Dermis blood vessel endothelial cell (primary cell): ENCODE measurements around the gene XIAP. TPM values are rescaled to one million over a fixed set of nuclear protein-coding genes. Genes with fewer than 3 reads are reported as not detected.
A peak's percentile ranks its signal among the peaks of the same experiment; 100 is the strongest.
"Not testable (repeated sequence)": the region's sequence is repeated elsewhere in the genome, so short reads cannot be mapped to it uniquely, and the experiment has no call there.

Experiments
- DNase-seq: peaks from one replicate; pipeline ENCODE4 v3.0.0; 2010
- total RNA-seq: library from RNA; depleted of rRNA; stranded (reverse); fragments of >200 nt; gene quantifications from 2 replicates; pipeline ENCODE4 v1.2.3, GENCODE V29; 2014

The XIAP gene
- total RNA-seq, 1 donor from 2014 or later, result 41.5 TPM

DNA sequence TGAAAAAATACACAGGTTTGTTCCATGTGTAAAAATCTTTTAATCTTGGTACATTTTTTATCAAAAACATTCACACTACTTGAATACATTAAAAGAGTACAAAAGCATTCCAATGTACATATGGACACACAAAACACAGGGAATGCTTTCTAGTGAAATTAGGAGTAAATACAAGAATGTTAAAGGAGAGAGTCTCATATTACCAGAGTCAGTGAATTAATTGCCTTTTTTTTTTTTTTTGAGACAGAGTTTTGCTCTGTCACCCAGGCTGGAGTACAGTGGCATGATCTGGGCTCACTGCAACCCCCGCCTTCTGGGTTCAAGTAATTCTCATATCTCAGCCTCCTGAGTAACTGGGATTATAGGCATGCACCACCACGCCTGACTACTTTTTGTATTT, 17.0 kb downstream of the XIAP start:
- no peak for DNase-seq

DNA sequence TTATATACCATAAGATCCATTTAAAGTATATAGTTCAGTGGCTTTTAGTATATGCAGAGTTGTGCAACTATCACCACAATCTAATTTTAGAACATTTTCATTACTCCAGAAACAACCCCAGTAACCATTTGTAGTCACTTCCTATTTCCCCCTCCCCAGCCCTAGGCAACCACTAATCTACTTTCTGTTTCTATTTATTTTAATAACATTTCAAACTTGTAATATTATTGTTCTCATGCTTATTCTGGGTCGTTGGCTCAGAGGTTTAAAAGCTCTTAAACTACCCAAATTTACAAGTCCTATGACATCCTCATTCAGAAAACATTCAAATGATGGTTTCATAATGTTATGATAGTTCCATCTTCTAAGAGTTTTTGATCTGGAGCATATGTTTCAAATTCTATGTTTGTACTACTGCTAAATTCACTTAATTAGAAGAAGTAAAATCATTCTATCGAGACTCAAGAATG, 18.4 kb downstream of the XIAP start:
- DNase-seq, result peak; percentile 39

DNA sequence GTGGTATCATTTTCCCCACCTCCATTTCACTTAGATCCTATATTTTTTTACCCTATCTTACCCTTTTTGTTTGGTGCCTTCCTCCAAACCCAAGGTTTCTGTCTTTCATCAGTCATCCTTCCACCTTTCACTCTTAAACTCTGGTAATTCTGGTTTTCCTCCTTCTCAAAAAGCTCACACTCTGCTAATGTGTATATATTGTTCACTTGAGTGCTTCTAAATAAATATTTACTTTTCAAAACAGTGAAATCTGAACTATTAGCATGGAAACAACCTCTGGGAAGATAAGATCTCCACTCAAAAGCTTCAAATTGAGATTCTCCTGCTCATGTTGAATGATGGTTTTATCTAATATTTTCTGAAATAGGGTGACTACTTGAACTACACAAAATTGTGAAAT, 21.5 kb downstream of the XIAP start:
- DNase-seq, result no peak

- no peak for DNase-seq
Observed at GRCh38 chrX:123882391-123882790, 22.5 kb downstream of the XIAP start.

- peak; percentile 69 for DNase-seq
Observed at GRCh38 chrX:123884809-123885408, 25.1 kb downstream of the XIAP start.

- peak; percentile 37 for DNase-seq
Observed at GRCh38 chrX:123899701-123900100, 39.8 kb downstream of the XIAP start.

DNA sequence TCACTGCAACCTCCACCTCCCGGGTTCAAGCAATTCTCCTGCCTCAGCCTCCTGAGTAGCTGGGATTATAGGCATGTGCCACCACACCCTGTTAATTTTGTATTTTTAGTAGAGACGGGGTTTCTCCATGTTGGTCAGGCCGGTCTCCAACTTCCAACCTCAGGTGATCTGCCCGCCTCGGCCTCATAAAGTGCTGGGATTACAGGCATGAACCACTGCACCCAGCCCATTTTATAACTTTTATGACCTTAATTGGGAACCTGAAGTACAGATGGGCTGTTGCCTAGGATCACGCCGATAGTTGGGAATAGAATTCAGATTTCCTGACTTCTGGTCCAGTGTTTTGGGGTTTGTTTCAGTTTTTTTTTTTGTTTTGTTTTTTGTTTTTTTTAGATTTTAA, 43.4 kb downstream of the XIAP start:
- DNase-seq, result not testable (repeated sequence)

DNA sequence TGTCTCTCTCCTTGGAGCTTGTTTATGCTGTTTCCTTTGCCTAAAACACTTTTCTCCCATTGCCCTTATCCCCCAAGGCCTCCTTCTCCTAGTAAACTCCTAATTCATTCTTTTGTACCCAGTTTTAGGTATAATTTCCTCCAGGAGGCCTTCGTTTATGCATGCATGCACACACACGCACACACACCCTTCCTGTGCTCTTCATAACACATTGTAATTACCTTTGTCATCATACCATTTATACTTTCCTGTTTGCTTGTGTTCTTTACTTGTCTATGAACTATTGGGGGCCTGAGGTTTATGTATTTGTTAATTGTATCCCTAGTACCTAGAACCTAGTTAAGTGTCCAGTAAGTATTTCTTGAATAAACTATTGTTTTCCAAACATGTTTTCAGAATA, 45.5 kb downstream of the XIAP start:
- DNase-seq, result peak; percentile 17

- DNase-seq, result no peak
Observed at GRCh38 chrX:123906557-123907316, 46.9 kb downstream of the XIAP start.

DNA sequence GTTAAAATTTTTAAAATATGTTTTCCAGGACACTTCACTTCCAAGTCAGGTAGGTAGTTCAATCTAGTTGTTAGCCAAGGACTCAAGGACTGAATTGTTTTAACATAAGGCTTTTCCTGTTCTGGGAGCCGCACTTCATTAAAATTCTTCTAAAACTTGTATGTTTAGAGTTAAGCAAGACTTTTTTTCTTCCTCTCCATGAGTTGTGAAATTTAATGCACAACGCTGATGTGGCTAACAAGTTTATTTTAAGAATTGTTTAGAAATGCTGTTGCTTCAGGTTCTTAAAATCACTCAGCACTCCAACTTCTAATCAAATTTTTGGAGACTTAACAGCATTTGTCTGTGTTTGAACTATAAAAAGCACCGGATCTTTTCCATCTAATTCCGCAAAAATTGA, 49.7 kb downstream of the XIAP start:
- no peak for DNase-seq

- no peak for DNase-seq
Observed at GRCh38 chrX:123917069-123917468, 57.2 kb downstream of the XIAP start.

DNA sequence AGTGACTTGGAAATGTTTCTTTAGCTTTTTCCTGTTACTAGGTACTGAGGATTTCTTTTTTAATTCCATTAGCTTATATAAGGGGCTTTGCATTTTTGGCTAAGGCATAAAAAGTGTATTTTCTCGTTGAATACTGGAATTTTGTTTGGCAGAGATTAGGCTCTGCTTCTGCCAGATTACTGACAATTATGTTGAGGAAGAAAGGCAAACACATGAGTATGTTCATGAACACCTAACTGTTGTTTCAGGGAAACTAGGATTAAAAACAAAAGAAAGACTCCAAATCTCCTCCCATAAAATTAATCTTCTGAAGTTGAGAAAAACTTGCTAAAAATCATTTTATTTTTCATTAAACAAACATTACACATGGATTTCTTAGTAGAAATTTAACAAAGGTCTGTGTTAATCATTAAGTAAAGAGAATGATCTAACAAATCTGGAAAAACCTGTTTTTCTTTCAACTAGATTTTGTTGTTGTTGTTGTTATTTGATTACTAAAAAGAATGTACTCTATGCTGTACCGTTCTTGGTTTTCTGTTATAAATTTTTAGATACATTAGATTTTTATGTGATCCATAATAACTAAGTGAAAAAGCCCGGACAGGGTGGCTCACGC, 58.4 kb downstream of the XIAP start:
- DNase-seq, result no peak

- peak; percentile 61 for DNase-seq
Observed at GRCh38 chrX:123920105-123920785, 60.4 kb downstream of the XIAP start.

- DNase-seq, result no peak
Observed at GRCh38 chrX:123923211-123923610, 63.4 kb downstream of the XIAP start.

DNA sequence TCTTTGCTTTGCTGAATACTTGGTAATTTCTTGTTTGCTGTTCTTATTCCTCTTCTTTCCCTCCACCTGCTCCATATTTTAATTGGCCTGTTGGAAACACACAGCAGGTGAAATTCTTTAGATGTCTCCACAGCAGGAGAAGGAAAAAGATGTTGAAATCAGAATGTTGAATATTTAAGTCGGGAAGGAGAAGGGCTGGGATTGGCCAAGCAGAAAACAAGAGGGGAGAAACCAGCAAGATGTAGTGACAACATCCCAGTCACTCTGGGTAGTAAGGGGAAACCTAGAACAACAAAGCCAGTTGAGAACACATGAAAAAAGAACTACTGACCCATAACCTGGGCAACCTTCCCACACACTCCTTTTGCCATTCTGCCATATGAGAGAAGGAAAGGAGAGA, 64.3 kb downstream of the XIAP start:
- DNase-seq, result no peak

DNA sequence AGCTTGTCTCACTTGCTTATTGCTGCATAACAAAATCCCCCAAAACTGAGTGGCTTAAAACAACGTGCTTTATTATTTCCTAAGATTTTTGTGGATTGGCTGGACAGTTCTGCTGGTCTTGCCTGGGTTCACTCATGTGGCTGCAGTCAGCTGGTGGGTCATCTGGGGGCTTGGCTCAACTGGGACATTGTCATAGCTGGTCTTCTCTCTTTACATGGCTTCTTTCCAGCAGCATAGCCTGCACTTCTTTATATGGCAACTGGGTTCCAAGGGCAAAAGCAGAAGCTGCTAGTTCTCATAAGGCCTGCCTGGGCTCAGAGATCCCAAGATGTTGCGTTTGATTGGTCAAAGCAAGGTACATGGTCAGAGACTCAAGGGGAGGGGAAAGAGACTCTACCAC, 68.0 kb downstream of the XIAP start:
- DNase-seq, result no peak

DNA sequence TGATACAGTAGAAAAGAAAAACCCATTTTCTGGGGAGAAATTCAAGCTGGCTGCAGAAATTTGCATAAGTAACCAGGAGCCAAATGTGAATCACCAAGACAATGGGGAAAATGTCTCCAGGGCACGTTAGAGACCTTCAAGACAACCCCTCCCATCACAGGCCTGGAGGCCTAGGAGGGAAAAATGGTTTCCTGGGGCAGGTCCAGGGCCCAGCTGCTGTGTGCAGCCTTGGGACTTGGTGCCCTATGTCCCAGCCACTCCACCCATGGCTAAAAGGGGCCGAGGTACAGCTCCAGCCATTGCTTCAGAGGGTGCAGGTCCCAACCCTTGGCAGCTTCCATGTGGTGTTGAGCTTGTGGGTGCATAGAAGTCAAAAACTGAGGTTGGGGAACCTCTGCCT, 72.2 kb downstream of the XIAP start:
- DNase-seq, result not testable (repeated sequence)

DNA sequence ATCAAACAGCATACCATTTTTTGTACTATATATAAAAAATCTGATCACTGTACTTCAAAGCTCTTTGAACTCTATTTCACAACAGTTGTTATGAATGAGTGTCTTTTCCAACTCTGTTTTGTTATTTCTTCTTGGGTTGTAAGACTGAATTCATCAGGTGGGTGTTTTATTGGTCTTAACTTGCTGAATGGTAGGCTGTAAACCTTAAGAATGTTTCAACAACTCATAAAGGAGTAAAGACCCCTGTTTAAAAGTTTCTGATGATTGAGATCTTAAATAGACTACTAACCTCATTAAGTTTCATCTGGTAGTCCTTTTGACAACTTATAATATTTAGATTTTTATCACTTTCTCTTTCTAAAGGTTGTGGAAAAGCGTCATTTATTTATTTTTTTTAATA, 83.2 kb downstream of the XIAP start:
- no peak for DNase-seq

DNA sequence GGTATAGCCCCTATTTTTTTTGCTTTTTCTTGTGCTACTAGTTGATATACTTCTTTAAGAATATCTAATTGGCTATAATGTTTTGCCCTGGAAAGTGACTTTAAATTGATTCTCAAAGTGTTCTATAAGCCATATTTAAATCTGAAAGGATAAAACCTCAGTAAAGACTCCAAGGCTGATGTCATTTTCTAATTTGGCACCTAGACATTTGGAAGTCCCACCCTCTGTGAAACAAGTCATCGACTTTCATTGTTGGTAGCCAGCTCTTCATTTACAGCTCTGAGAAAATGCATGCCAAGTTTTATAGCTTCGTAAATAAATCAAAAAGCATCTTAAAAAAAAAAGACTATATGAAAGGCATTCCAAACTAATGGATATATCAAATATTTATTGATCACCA, 83.6 kb downstream of the XIAP start:
- DNase-seq, result no peak

- no peak for DNase-seq
Observed at GRCh38 chrX:123949846-123950245, 90.0 kb downstream of the XIAP start.

DNA sequence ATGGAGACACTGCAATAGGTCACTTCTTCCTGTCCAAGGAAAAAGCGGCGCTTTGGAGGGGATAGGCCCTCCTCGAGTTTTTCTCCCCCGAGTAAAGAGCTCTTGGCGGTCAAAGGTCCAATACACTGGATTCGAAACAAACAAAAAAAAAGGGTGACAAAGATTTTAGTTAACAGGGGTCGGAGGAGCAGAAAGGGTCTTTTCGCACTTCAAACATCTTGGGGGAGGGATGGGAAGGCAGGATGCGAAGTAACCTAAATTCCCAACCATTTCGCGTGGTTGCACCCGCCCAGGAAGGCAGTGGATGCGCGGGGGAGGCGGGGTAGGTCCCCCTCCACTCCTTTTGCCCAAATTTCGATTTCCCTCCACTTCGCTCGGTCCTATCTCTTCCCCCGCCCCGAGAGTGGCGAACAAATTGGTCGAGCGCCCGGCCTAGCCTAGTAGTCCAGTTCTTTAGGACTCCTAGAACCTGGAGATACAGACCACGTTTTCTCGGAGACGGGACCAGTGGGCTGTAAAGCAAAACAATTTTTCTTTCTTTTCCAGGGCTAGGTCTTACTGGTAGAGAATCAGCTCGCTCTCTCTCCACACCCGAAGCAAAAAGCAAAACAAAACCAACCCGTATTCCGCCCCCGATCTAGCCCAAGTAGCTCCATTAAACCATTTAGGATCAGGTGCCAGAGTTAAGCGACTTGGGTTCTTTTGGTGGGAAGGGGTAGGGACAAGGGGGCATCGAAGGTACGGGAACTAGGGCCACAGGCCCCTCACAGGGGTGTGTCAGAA, 99.6 kb downstream of the XIAP start:
- DNase-seq, result peak; percentile 41

GRCh38 chrX:123960956-123961267, 101.1 kb downstream of the XIAP start:
- DNase-seq, result no peak
